ENCODE results near the gene LIPH. TPM values are rescaled to one million over a fixed set of nuclear protein-coding genes. Genes with fewer than 3 reads are reported as not detected.

Gene LIPH
- polyA plus RNA-seq, 3 donors: 0.34 to 1.7 (median 1.6) TPM

GRCh38 chr3:185457376-185457775 is 95.0 kb downstream of the LIPH start:
- 72 to 85% (median 75%) methylated on average over 2 of the region's 2 CpGs for WGBS, 3 donors
- no peak overlapping the region for H3K27ac ChIP-seq (ENCODE audit: low read depth, low read length)

Other genes with a start within 250 kb of the LIPH start
- gene MAP3K13, start 189.5 kb downstream of the LIPH start, polyA plus RNA-seq: 10 to 100 TPM; 11.0 to 26.0 (median 15.5) TPM
- 10 to 100 TPM in 1 of 3 donors, 1 to 10 TPM in 2; 3.6 to 12.4 (median 6.0) TPM for gene TMEM41A, start 53.6 kb downstream of the LIPH start, polyA plus RNA-seq
- 10 to 100 TPM in 2 of 3 donors, 1 to 10 TPM in 1; 7.2 to 26.4 (median 16.0) TPM for gene SENP2, start 33.7 kb upstream of the LIPH start, polyA plus RNA-seq

All from adipose tissue (tissue), 3 donors.